DND-41 (cell line): ENCODE data around the gene RNF10.

Experiments
- ATAC-seq: fragments of 200-7000 bp; cut with Tn5 transposase; 3 replicates; pipeline ENCODE4 v1.9.1; 2021; ENCODE audit warnings: low read depth; ENCODE audit not compliant: insufficient read depth
- DNase-seq: peaks from one replicate; pipeline ENCODE4 v3.0.0-alpha.2; 2020
- H2AFZ ChIP-seq: 2 replicates; pipeline ENCODE4 v1.6.0; 2012; ENCODE audit warnings: low read depth, low read length
- H3K27ac ChIP-seq: 2 replicates; pipeline ENCODE4 v1.5.1; 2012; ENCODE audit warnings: low read length, inconsistent platforms
- H3K27me3 ChIP-seq: fragments of 200-600 bp; sonication (generic); 2 replicates; pipeline ENCODE4 v1.6.0; 2012; ENCODE audit warnings: low read length, mild to moderate bottlenecking, inconsistent platforms; ENCODE audit not compliant: insufficient read depth, poor library complexity
- H3K36me3 ChIP-seq: 2 replicates; pipeline ENCODE4 v1.5.1; 2012; ENCODE audit warnings: low read length, inconsistent platforms; ENCODE audit not compliant: insufficient read depth
- H3K4me1 ChIP-seq: 2 replicates; pipeline ENCODE4 v1.5.1; 2012; ENCODE audit warnings: mild to moderate bottlenecking, low read length; ENCODE audit not compliant: insufficient read depth
- H3K4me2 ChIP-seq: 2 replicates; pipeline ENCODE4 v1.6.0; 2012; ENCODE audit warnings: mild to moderate bottlenecking, moderate library complexity, low read length, inconsistent platforms; ENCODE audit not compliant: insufficient read depth
- H3K4me3 ChIP-seq, 2 experiments: fragments of 200-600 bp in 1 of 2; shearing (Covaris generic) in 1 of 2; 2 replicates each; pipeline ENCODE4 v1.5.1; 2012 to 2016; ENCODE audit warnings: inconsistent platforms in 2 of 2, low read length in 2 of 2, mild to moderate bottlenecking in 2 of 2, low read depth in 1 of 2, moderate library complexity in 1 of 2
- H3K79me2 ChIP-seq: 2 replicates; pipeline ENCODE4 v1.6.0; 2012; ENCODE audit warnings: low read length, inconsistent platforms; ENCODE audit not compliant: insufficient read depth
- H3K9ac ChIP-seq: 2 replicates; pipeline ENCODE4 v1.6.0; 2012; ENCODE audit warnings: low read depth, mild to moderate bottlenecking, inconsistent platforms, low read length, moderate library complexity
- H3K9me3 ChIP-seq: 2 replicates; pipeline ENCODE4 v1.5.1; 2012; ENCODE audit warnings: low read length, moderate library complexity, mild to moderate bottlenecking, inconsistent platforms; ENCODE audit not compliant: insufficient read depth, severe bottlenecking
- H4K20me1 ChIP-seq: 2 replicates; pipeline ENCODE4 v1.6.0; 2012; ENCODE audit warnings: low read length; ENCODE audit not compliant: insufficient read depth
- EZH2 ChIP-seq: IDR thresholded peaks from 3 replicates; pipeline ENCODE4 v1.6.1; 2012; ENCODE audit warnings: borderline replicate concordance, low read depth, mild to moderate bottlenecking, moderate library complexity, low read length, inconsistent platforms; ENCODE audit not compliant: severe bottlenecking
- TF ChIP-seq, protein P1 (sequence below): IDR thresholded peaks from 2 replicates; pipeline ENCODE4 v1.5.1; 2012; ENCODE audit warnings: borderline replicate concordance, low read length, moderate library complexity, mild to moderate bottlenecking; ENCODE audit not compliant: poor library complexity, severe bottlenecking; ENCODE audit errors: extremely low read depth

Gene RNF10

DNA sequence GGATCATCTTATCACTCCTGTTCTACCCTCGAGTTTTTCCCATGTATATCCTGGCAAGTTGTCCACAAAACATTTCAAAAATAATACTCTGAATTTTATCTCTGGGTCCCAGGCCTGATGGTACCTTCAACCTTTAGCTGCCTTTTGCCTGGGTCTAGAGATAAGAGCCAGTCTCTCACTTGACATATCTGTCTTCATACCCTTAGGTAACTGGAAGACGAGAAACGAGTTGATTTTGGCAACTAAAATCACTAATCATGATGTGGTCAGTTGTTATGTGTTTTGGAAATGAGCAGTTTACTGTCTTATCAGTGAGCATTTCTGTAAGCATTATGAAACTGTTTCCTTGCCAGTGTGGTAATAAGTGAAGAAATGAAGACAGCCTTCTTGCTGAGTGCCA lies 6.3 kb downstream of the RNF10 start:
- Histone ChIP-seq H3K9me3 (no peaks in the 10 kb centered on the region), H3K27ac (no peak overlapping the region), H3K4me3 (no peak overlapping the region), H3K4me1 (peaks cover 40% of the 10 kb centered on the region), H2AFZ (no peak overlapping the region), H3K36me3 (peaks cover 80% of the 10 kb centered on the region), H4K20me1 (peaks cover 78% of the 10 kb centered on the region), H3K27me3 (no peaks in the 10 kb centered on the region), H3K9ac (no peak overlapping the region), H3K4me2 (no peak overlapping the region; the same call in 1 of the 2 replicates), H3K79me2 (peaks cover 97% of the 10 kb centered on the region)
- ATAC-seq (no peak), DNase-seq (no peak)
- TF ChIP-seq EZH2, result no peak
- TF ChIP-seq, protein P1, sequence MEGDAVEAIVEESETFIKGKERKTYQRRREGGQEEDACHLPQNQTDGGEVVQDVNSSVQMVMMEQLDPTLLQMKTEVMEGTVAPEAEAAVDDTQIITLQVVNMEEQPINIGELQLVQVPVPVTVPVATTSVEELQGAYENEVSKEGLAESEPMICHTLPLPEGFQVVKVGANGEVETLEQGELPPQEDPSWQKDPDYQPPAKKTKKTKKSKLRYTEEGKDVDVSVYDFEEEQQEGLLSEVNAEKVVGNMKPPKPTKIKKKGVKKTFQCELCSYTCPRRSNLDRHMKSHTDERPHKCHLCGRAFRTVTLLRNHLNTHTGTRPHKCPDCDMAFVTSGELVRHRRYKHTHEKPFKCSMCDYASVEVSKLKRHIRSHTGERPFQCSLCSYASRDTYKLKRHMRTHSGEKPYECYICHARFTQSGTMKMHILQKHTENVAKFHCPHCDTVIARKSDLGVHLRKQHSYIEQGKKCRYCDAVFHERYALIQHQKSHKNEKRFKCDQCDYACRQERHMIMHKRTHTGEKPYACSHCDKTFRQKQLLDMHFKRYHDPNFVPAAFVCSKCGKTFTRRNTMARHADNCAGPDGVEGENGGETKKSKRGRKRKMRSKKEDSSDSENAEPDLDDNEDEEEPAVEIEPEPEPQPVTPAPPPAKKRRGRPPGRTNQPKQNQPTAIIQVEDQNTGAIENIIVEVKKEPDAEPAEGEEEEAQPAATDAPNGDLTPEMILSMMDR, result no peak

- no peak overlapping the region for H3K4me2 ChIP-seq
- no peak overlapping the region for H3K4me3 ChIP-seq
- no peak overlapping the region for H2AFZ ChIP-seq
- H3K9ac ChIP-seq, result no peak overlapping the region
- H3K27ac ChIP-seq, result no peak overlapping the region
- H4K20me1 ChIP-seq, result peaks cover 62% of the 10 kb centered on the region
- peaks cover 81% of the 10 kb centered on the region for H3K36me3 ChIP-seq
- peaks cover 23% of the 10 kb centered on the region for H3K4me1 ChIP-seq
- DNase-seq (no peak), ATAC-seq (no peak)
- H3K9me3 ChIP-seq, result no peaks in the 10 kb centered on the region
- H3K79me2 ChIP-seq, result peaks cover 95% of the 10 kb centered on the region
- H3K27me3 ChIP-seq, result no peaks in the 10 kb centered on the region
- TF ChIP-seq, protein P1, result no peak
- TF ChIP-seq EZH2, result no peak
Observed at GRCh38 chr12:120542166-120542565, 8.0 kb downstream of the RNF10 start.

GRCh38 chr12:120544691-120545090 lies 10.5 kb downstream of the RNF10 start:
- Histone ChIP-seq H4K20me1 (peaks cover 45% of the 10 kb centered on the region), H3K36me3 (peaks cover 84% of the 10 kb centered on the region), H3K79me2 (peaks cover 94% of the 10 kb centered on the region), H3K9me3 (no peaks in the 10 kb centered on the region), H3K27ac (no peak overlapping the region), H3K4me3 (no peak overlapping the region), H3K4me1 (no peaks in the 10 kb centered on the region), H3K9ac (no peak overlapping the region), H3K4me2 (no peak overlapping the region), H3K27me3 (no peaks in the 10 kb centered on the region), H2AFZ (no peak overlapping the region)
- ATAC-seq, result no peak
- TF ChIP-seq, protein P1, result no peak
- no peak for TF ChIP-seq EZH2
- DNase-seq, result no peak

DNA sequence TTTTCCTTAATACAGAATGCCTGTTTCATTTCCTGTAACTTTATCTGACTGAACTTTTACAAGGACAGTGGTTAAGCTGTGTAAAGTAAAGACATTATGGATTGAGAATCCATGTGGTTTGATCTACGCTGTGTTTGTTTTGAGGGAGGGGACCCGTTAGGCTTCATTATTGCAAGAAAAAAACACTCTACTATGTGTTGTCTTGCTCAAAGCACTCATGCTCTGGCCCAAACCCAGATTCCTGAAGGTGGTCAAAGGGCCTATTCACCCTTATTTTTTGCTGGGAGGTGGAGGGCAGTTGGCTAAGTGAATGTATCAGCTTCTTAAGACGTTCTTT lies 11.9 kb downstream of the RNF10 start:
- H3K9me3 ChIP-seq, result no peaks in the 10 kb centered on the region
- no peaks in the 10 kb centered on the region for H3K4me1 ChIP-seq
- no peak for ATAC-seq
- H3K9ac ChIP-seq, result no peak overlapping the region
- no peak overlapping the region for H3K27ac ChIP-seq
- peaks cover 82% of the 10 kb centered on the region for H3K36me3 ChIP-seq
- no peaks in the 10 kb centered on the region for H3K27me3 ChIP-seq
- H3K79me2 ChIP-seq, result peaks cover 93% of the 10 kb centered on the region
- no peak for DNase-seq
- no peak overlapping the region for H3K4me2 ChIP-seq
- peaks cover 42% of the 10 kb centered on the region for H4K20me1 ChIP-seq
- no peak overlapping the region for H2AFZ ChIP-seq
- TF ChIP-seq EZH2, result no peak
- TF ChIP-seq, protein P1, result no peak
- H3K4me3 ChIP-seq, result no peak overlapping the region
